ENCODE measurements around the gene NR1H4.

DNA sequence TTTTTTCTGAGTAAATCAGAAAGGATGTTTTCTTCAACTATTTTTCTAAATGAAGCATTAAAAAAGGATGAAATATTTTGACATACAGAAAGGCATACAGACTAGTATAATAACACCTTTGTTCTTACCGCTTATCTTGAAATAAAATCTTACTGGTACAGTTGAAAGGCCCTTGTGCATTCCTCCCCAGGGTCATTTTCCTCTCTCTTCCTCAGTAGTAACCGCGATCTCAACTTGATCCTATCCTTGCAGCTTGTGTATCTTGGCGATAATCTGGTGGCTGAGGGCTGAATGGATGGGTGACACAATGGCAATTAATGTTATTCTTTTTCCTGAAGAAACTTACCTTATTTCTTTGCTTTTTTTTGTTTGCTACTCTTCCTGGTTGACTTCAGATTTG, 118.3 kb downstream of the NR1H4 start:
- TF ChIP-seq, protein P1, sequence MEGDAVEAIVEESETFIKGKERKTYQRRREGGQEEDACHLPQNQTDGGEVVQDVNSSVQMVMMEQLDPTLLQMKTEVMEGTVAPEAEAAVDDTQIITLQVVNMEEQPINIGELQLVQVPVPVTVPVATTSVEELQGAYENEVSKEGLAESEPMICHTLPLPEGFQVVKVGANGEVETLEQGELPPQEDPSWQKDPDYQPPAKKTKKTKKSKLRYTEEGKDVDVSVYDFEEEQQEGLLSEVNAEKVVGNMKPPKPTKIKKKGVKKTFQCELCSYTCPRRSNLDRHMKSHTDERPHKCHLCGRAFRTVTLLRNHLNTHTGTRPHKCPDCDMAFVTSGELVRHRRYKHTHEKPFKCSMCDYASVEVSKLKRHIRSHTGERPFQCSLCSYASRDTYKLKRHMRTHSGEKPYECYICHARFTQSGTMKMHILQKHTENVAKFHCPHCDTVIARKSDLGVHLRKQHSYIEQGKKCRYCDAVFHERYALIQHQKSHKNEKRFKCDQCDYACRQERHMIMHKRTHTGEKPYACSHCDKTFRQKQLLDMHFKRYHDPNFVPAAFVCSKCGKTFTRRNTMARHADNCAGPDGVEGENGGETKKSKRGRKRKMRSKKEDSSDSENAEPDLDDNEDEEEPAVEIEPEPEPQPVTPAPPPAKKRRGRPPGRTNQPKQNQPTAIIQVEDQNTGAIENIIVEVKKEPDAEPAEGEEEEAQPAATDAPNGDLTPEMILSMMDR (IDR thresholded peaks at IDR 0.05) = no peak
- TF ChIP-seq POLR2A (IDR thresholded peaks at IDR 0.05) = no peak
